Posterior cingulate gyrus (tissue), 11 donors: Measurements from ENCODE around the gene DNER.
"Not testable (repeated sequence)": the region's sequence is repeated elsewhere in the genome, so short reads cannot be mapped to it uniquely, and the experiment has no call there.

Experiments used
- DNase-seq, 10 donors: peaks; one replicate each; pipeline versions ENCODE4 v3.0.0 to v3.0.0-alpha.2; 2020 to 2021; ENCODE audit warnings: mixed read lengths in 3 of 10
- intact Hi-C: fragments of 100-400 bp; cut with DNase I; formaldehyde crosslinking; loops from one replicate; pipeline ENCODE4 v1.15.1; 2023

DNER gene

GRCh38 chr2:229635371-229635680 lies 79.0 kb downstream of the DNER start:
- DNase-seq, result no peak
- intact Hi-C loops, result no loop called here

- peak; percentile 56 to 95 (median 72) for DNase-seq
- intact Hi-C loops, result no loop called here
These were observed 79.6 kb downstream of the DNER start for GRCh38 chr2:229634601-229635370.

- intact Hi-C loops, result no loop called here
- DNase-seq, result peak in 5 of 10 donors; percentile 24 to 88 (median 32)
These were observed 80.8 kb downstream of the DNER start for GRCh38 chr2:229633556-229633955.

- intact Hi-C loops, result no loop called here
- no peak for DNase-seq
These were observed 85.3 kb downstream of the DNER start for GRCh38 chr2:229629039-229629438.

DNA sequence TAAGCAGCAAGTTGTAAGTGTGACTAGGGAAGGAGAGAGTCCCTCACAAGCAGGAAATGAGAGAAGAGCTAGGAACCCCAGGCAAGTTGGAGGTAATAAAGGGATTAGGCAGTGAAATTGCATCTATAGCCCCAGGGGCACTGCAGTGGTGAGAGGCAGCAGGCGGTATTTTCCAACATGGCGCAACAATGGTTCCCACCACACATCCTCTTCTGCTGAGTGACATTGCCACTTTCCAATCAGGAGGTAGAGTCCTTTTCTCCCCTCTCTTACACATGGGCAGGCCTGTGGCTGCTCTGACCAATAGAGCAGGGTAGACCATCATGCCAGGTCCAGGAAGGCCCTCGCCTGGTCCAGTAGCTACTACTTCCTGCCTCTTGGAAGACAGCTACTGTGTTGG lies 86.6 kb downstream of the DNER start:
- intact Hi-C loops, result no loop called here
- DNase-seq, result no peak

DNA sequence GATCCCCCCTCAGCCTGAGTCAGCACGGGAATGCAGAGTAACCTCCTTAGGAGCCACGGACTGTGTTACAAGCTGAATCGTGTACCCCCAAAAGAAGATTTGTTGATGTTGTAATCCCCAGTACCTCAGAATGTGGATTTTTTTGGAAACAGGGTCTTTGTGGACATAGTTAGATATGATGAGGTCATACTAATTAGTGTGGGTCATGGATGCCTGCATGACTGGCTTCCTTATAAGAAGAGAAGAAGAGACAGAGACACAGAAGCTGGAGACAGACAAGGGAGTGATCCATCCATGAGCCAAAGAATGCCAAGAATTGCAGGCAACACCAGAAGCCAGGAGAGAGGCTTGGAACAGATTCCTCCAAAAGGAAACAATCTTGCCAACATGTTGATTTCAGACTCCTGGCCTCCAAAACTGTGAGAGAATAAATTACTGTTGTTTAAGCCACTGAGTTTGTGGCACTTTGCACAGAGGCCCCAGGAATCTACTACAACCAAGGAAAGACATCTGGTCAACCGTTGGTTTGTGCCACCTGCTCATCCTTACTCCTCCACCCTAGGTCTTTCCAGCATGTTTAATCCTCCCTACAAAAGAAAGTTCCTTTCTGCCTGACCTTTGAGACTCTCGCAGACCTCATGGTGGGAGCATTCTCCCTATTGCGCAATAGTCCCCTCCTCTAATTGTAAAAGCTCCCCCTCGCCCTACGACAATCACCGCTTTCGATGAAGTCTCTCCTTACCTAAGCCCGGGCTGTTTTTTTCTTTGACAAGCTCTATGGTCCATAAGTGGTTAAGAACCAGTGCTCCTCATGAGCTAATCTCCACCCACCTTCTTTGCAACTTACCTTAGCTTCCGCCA lies 91.6 kb downstream of the DNER start:
- DNase-seq, result no peak
- intact Hi-C loops, result no loop called here

- DNase-seq, result no peak
- intact Hi-C loops, result no loop called here
These were observed 93.6 kb downstream of the DNER start for GRCh38 chr2:229620759-229621158.

GRCh38 chr2:229620289-229620688 lies 94.1 kb downstream of the DNER start:
- intact Hi-C loops, result no loop called here

DNA sequence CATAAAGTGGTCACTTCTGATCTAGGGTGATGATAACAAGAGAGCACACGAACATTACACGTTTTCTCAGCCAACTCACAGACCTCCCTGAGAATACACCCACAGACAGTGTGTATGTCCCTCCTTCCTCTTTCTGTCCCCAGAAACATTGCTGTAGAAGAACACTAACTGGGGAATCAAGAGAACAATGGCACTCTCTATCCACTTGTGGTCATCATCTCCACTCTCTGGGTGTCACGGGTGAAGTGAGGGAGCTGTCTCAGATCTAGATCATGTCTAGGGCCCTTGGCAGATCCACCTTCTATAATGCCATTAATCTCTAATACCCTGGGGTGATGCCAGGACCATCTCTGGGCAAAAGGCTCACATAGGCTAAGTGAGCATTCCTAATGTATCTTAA lies 97.9 kb downstream of the DNER start:
- DNase-seq, result no peak
- intact Hi-C loops, result no loop called here

More at GRCh38 chr2:229620289-229620688, 94.1 kb downstream of the DNER start:
- peak in 1 of 10 donors; percentile 84 for DNase-seq

- intact Hi-C loops, DNase-seq: not testable (repeated sequence)
These were observed 100.3 kb downstream of the DNER start for GRCh38 chr2:229614021-229614420.

GRCh38 chr2:229612384-229612971 lies 101.9 kb downstream of the DNER start:
- peak in 4 of 10 donors; percentile 31 to 85 (median 44) for DNase-seq
- intact Hi-C loops, result no loop called here

GRCh38 chr2:229611360-229611759 lies 103.0 kb downstream of the DNER start:
- DNase-seq, result no peak
- intact Hi-C loops, result no loop called here

GRCh38 chr2:229610872-229611271 lies 103.5 kb downstream of the DNER start:
- DNase-seq, result no peak
- intact Hi-C loops, result no loop called here

DNA sequence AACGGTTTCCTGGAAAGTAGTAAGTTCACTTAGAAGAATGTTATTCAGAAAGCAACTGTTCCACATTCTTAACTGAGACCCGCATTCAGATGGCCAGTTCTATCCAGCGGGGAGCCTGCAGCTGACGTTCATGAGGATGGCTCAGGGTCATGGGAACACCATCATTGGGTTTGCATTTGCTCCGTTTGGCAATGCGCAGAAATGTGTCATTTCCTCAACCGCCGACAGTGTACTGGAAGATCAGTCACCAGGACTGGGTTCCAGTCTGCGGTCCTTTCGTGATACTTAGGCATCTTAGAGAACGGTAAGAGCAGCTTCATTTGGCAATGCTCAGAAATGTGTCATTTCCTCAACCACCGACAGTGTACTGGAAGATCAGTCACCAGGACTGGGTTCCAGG lies 104.0 kb downstream of the DNER start:
- DNase-seq, result no peak

GRCh38 chr2:229601936-229602335 lies 112.4 kb downstream of the DNER start:
- intact Hi-C loops, result no loop called here
- no peak for DNase-seq

More for the DNA sequence above, 104.0 kb downstream of the DNER start:
- intact Hi-C loops, result no loop called here

DNA sequence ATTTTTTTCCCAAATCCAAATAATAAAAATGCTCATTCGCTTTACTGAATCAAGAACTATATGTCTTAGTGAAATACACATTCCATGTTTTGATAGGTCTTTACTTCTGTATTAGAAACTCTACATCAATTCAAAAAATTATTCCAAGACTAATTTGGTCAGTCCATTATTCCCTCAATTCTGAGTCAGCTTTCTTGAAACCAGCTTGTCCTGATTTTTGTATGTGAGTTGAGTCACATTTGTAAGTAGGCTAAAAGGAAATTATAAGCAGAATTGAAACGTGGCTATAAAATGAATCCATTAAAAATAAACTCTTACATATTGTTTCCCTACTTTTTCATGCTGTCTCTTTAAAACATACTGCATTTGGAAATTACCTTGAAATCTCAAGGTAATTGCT lies 113.0 kb downstream of the DNER start:
- intact Hi-C loops, result no loop called here
- no peak for DNase-seq

- intact Hi-C loops, result no loop called here
- DNase-seq, result no peak
These were observed 116.1 kb downstream of the DNER start for GRCh38 chr2:229598227-229598626.

GRCh38 chr2:229596796-229597195 lies 117.6 kb downstream of the DNER start:
- no peak for DNase-seq
- intact Hi-C loops, result no loop called here

DNA sequence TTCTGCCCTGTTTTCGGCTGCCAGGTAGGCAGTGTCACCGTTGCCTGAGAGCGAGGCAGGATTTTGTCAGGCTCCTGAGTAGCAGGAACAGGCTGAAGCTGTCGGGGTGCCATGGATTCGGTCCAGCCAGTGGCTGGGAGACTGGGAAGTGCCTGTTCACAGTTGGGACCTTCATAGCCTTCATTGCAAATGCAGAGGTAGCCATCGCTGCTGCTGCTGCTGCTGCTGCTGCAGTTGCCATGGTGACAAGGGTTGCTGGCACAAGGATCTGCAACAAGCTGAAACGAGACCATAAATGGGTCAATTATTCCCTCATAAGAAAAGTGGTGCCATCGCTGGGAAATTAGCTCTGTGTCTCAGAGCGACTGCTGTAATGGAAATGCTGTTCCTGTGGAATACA lies 122.7 kb downstream of the DNER start:
- DNase-seq, result peak; percentile 49 to 96 (median 68)
- intact Hi-C loops, result no loop called here

DNA sequence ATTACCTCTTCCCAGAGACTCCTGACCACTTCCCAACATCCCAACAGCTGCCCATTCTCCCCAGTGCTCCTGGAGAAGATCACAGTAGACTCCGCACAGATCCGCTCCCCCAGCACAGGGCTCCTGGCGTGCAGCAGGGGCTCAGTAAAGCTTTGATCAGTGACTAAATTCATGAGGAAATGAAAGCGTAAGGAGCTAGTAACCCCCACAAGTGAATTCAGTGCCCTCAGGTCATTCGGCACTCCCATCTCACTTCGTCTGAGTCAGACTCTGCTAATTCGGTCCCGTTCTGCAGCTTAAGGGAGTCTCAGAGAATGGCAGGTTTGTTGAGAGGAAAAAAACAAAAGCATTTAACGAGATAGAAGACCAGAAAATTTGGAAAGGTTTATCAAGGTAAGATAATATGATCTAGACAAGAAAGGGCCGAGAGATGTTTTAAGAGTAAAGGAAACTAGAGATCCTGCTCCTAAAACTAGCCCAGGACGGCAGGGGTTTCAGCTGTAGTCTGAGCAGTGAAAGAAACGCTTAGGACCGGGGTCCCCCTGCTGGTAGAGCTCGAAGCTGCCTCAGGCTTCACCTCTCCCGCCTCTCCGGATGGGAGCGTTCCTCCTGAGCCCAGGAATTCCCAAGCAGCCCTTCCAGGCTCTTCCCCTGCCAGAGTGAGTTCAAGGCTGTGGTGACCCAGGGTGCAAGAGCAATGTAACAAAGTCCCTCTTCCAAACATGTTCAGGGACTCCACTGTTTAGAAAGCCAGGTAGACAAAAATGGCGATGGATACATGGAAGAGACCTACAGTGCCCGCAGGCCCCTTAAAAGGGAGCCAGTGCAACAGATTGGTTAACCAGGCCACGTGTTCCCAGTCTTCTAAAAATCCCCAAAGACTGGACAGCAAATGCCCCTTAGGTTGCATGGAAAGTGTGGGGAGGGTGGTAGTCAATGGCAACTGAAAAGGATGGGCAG lies 127.3 kb downstream of the DNER start:
- intact Hi-C loops, result loop anchor here (1.0 to 5.0 kb wide), 4 partner anchors 125 to 452 kb away; partner anchors contain the start of gene DNER
- peak; percentile 58 to 98 (median 87) for DNase-seq
